IMR-90 (cell line): ENCODE measurements around the gene TGM6. TPM values are rescaled to one million over a fixed set of nuclear protein-coding genes. Genes with fewer than 3 reads are reported as not detected.

Experiments
- ATAC-seq: fragments of 200-7000 bp; cut with Tn5 transposase; 2 replicates; pipeline ENCODE4 v1.9.1; 2020; ENCODE audit warnings: low read depth, mild to moderate bottlenecking, moderate library complexity
- BruUV-seq: library from RNA; stranded (reverse); fragments of 400-500 nt; replicated peaks from 2 replicates; lab custom pipeline; 2021; lab: Mats Ljungman, UMichigan
- CTCF ChIA-PET: fragments of 300-600 bp; formaldehyde crosslinking; extraction: SDS; loops from one replicate; lab custom pipeline; 2021; ENCODE audit warnings: antibody characterized with exemption; lab: Yijun Ruan, JAX
- POLR2A ChIA-PET: fragments of 300-600 bp; sonication (Branson Sonifier 250); formaldehyde crosslinking; loops from one replicate; lab custom pipeline; 2022; ENCODE audit warnings: antibody characterized with exemption; ENCODE audit not compliant: unreplicated experiment; lab: Charles Lee
- DNase-seq: peaks from one replicate; pipeline ENCODE4 v3.0.0; 2013
- H2AFZ ChIP-seq: replicated peaks from 2 replicates; pipeline ENCODE3; 2013; ENCODE audit warnings: low read length, mild to moderate bottlenecking; ENCODE audit not compliant: poor library complexity
- H2AK5ac ChIP-seq: 2 replicates; pipeline ENCODE4 v1.6.1; 2013; ENCODE audit warnings: low read depth, low read length, inconsistent platforms
- H2AK9ac ChIP-seq: replicated peaks from 2 replicates; pipeline ENCODE3; 2013; ENCODE audit warnings: mild to moderate bottlenecking, low read depth, low read length, moderate library complexity; ENCODE audit not compliant: poor library complexity
- H2BK120ac ChIP-seq: 2 replicates; pipeline ENCODE4 v1.6.1; 2013; ENCODE audit warnings: low read depth, low read length, inconsistent platforms
- H2BK15ac ChIP-seq: 3 replicates; pipeline ENCODE4 v1.6.1; 2013; ENCODE audit warnings: low read depth, low read length, inconsistent platforms
- H2BK20ac ChIP-seq: 2 replicates; pipeline ENCODE4 v1.6.1; 2013; ENCODE audit warnings: low read depth, mild to moderate bottlenecking, inconsistent platforms, low read length, moderate library complexity
- H2BK5ac ChIP-seq: 2 replicates; pipeline ENCODE4 v1.6.1; 2013; ENCODE audit warnings: mild to moderate bottlenecking, low read depth, low read length, inconsistent platforms; ENCODE audit not compliant: poor library complexity, severe bottlenecking
- H3K14ac ChIP-seq: replicated peaks from 2 replicates; pipeline ENCODE4 v1.6.1; 2013; ENCODE audit warnings: low read depth, low read length, inconsistent platforms
- H3K18ac ChIP-seq: 2 replicates; pipeline ENCODE4 v1.6.1; 2013; ENCODE audit warnings: low read depth, low read length, control low read depth
- H3K23ac ChIP-seq: 2 replicates; pipeline ENCODE4 v1.6.1; 2013; ENCODE audit warnings: low read depth, low read length, inconsistent platforms
- H3K27ac ChIP-seq: 2 replicates; pipeline ENCODE4 v1.5.1; 2013; ENCODE audit warnings: mild to moderate bottlenecking, control low read depth, low read length; ENCODE audit not compliant: insufficient read depth
- H3K27me3 ChIP-seq: 2 replicates; pipeline ENCODE4 v1.6.1; 2013; ENCODE audit warnings: low read length; ENCODE audit not compliant: control insufficient read depth, insufficient read depth
- H3K36me3 ChIP-seq: 2 replicates; pipeline ENCODE4 v1.6.1; 2013; ENCODE audit warnings: low read length, mixed read lengths; ENCODE audit not compliant: control insufficient read depth, insufficient read depth
- H3K4ac ChIP-seq: 2 replicates; pipeline ENCODE4 v1.6.1; 2013; ENCODE audit warnings: low read depth, low read length, inconsistent platforms
- H3K4me1 ChIP-seq: 2 replicates; pipeline ENCODE4 v1.6.1; 2013; ENCODE audit warnings: low read length, mixed read lengths; ENCODE audit not compliant: control insufficient read depth, insufficient read depth
- H3K4me2 ChIP-seq: 2 replicates; pipeline ENCODE4 v1.6.1; 2013; ENCODE audit warnings: low read depth, mild to moderate bottlenecking, control low read depth, low read length, moderate library complexity
- H3K4me3 ChIP-seq: 2 replicates; pipeline ENCODE4 v1.5.1; 2013; ENCODE audit warnings: low read depth, mild to moderate bottlenecking, control low read depth, low read length, moderate library complexity; ENCODE audit not compliant: insufficient read depth
- H3K56ac ChIP-seq: 2 replicates; pipeline ENCODE4 v1.6.1; 2013; ENCODE audit warnings: low read length, inconsistent platforms; ENCODE audit not compliant: insufficient read depth; ENCODE audit errors: extremely low read depth
- H3K79me1 ChIP-seq, 2 experiments: 2 replicates each; pipeline ENCODE4 v1.6.1; 2013; ENCODE audit warnings: low read length in 2 of 2, inconsistent platforms in 1 of 2, low read depth in 1 of 2
- H3K9ac ChIP-seq: 2 replicates; pipeline ENCODE4 v1.6.1; 2013; ENCODE audit warnings: low read depth, low read length, control low read depth
- H3K9me1 ChIP-seq: 2 replicates; pipeline ENCODE4 v1.6.1; 2013; ENCODE audit warnings: low read length, inconsistent platforms; ENCODE audit not compliant: insufficient read depth
- H3K9me3 ChIP-seq: 2 replicates; pipeline ENCODE4 v1.6.1; 2013; ENCODE audit warnings: low read length; ENCODE audit not compliant: control insufficient read depth, insufficient read depth
- H4K20me1 ChIP-seq: 2 replicates; pipeline ENCODE4 v1.6.1; 2013; ENCODE audit warnings: low read length, inconsistent platforms; ENCODE audit not compliant: insufficient read depth
- H4K5ac ChIP-seq: 2 replicates; pipeline ENCODE4 v1.6.1; 2013; ENCODE audit warnings: mild to moderate bottlenecking, low read depth, low read length, control low read depth
- H4K8ac ChIP-seq, 2 experiments: 2 replicates each; pipeline ENCODE4 v1.6.1; 2013; ENCODE audit warnings: low read depth in 2 of 2, low read length in 2 of 2, control low read depth in 1 of 2, inconsistent platforms in 1 of 2
- H4K91ac ChIP-seq: 2 replicates; pipeline ENCODE4 v1.6.1; 2013; ENCODE audit warnings: low read depth, low read length, inconsistent platforms; ENCODE audit not compliant: insufficient read depth
- BHLHE40 ChIP-seq: fragments of 150-350 bp; IDR thresholded peaks from 2 replicates; pipeline ENCODE4 v1.6.1; 2016; ENCODE audit warnings: mild to moderate bottlenecking, low read depth, low read length
- CHD1 ChIP-seq: IDR thresholded peaks from 2 replicates; pipeline ENCODE4 v1.6.1; 2012; ENCODE audit warnings: low read depth, low read length, improper control_type of control experiment
- FOS ChIP-seq: fragments of 150-350 bp; IDR thresholded peaks from 2 replicates; pipeline ENCODE4 v1.6.1; 2016; ENCODE audit warnings: low read depth, low read length
- MAFK ChIP-seq: IDR thresholded peaks from 2 replicates; pipeline ENCODE4 v1.6.1; 2012; ENCODE audit warnings: low read depth, low read length, improper control_type of control experiment
- MAZ ChIP-seq: IDR thresholded peaks from 2 replicates; pipeline ENCODE4 v1.6.1; 2012; ENCODE audit warnings: low read depth, mild to moderate bottlenecking, low read length, improper control_type of control experiment, moderate library complexity, borderline replicate concordance
- MXI1 ChIP-seq: IDR thresholded peaks from 2 replicates; pipeline ENCODE4 v1.6.1; 2012; ENCODE audit warnings: low read depth, mild to moderate bottlenecking, low read length, moderate library complexity, borderline replicate concordance
- RFX5 ChIP-seq: IDR thresholded peaks from 2 replicates; pipeline ENCODE4 v1.8.0; 2012; ENCODE audit warnings: low read depth, mild to moderate bottlenecking, low read length, moderate library complexity
- dilution Hi-C: fragments of 300-500 bp; cut with HindIII; formaldehyde crosslinking; loops from one replicate; pipeline ENCODE4 v1.14.3; 2018; ENCODE audit warnings: low sequenced_read_pairs; ENCODE audit not compliant: unreplicated experiment
- in situ Hi-C: fragments of 300-500 bp; cut with MboI; formaldehyde crosslinking; loops from 3 replicates; pipeline ENCODE4 v1.14.3; 2019; ENCODE audit warnings: low sequenced_read_pairs, inconsistent platforms, mixed read lengths
- intact Hi-C: fragments of 100-400 bp; cut with micrococcal nuclease; formaldehyde crosslinking; loops from 2 replicates; pipeline ENCODE4 v1.10.0; 2022
- polyA plus RNA-seq, 3 experiments: library from polyadenylated mRNA; depleted of rRNA; stranded (reverse); fragments of >200 nt; gene quantifications; 2 replicates each; pipeline ENCODE4 v1.2.3, GENCODE V29; 2012; ENCODE audit warnings: low replicate concordance in 1 of 3
- total RNA-seq: library from RNA; depleted of rRNA; stranded (reverse); fragments of >200 nt; gene quantifications from 2 replicates; pipeline ENCODE4 v1.2.3, GENCODE V29; 2012
- TF ChIP-seq, protein P1 (sequence below): fragments of 150-350 bp; IDR thresholded peaks from 2 replicates; pipeline ENCODE4 v1.6.1; 2016; ENCODE audit warnings: low read depth, mild to moderate bottlenecking, low read length, moderate library complexity, borderline replicate concordance

The TGM6 gene
- total and polyA plus RNA-seq, 2 of the 4 experiments (the other 2 are of a cell fraction), result not detected

DNA sequence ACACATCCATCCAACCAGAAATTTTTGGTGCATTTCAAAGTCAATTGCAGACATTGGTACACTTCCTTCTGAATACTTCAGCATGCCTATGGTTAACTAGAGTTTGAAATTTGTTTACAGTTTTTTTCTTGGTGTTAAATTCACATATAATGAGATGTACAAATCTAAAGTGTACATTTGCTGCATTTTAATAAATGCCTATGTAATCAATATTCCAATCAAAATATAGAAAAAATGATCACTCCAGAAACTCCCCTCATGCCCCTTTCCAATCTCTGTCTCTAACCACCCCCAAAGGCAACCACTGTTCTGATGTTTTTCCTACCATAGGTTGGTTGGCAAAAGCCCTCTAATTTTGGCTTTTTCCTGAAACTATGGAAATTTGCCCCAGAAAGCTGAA, 7.6 kb upstream of the TGM6 start:
- CTCF ChIA-PET, result no interaction called here
- Histone ChIP-seq H3K9ac (no peak overlapping the region), H3K23ac (no peak overlapping the region), H4K5ac (no peak overlapping the region), H4K91ac (no peak overlapping the region), H3K9me1 (no peaks in the 10 kb centered on the region), H3K79me1 (no peaks in the 10 kb centered on the region), H3K18ac (no peak overlapping the region), H3K4me1 (no peaks in the 10 kb centered on the region), H2BK20ac (no peak overlapping the region), H3K14ac (no peak overlapping the region), H3K9me3 (no peaks in the 10 kb centered on the region), H4K20me1 (no peaks in the 10 kb centered on the region), H2BK120ac (no peak overlapping the region), H2BK15ac (no peak overlapping the region), H3K4ac (no peak overlapping the region), H3K27ac (no peak overlapping the region), H2BK5ac (no peak overlapping the region), H3K27me3 (no peaks in the 10 kb centered on the region), H2AK5ac (no peak overlapping the region), H2AK9ac (no peak overlapping the region), H4K8ac (no peak overlapping the region), H3K4me2 (no peak overlapping the region), H3K4me3 (no peak overlapping the region), H3K56ac (no peak overlapping the region), H3K36me3 (no peaks in the 10 kb centered on the region), H2AFZ (no peak overlapping the region)
- BruUV-seq, result no TSS peak
- no peak for DNase-seq
- dilution Hi-C loops (no loop called here), in situ Hi-C loops (no loop called here), intact Hi-C loops (no loop called here)
- ATAC-seq, result no peak
- POLR2A ChIA-PET, result no interaction called here
- TF ChIP-seq MAFK (peak; percentile 27; the same call in 1 of the 2 replicates), RFX5 (no peak), MXI1 (no peak), BHLHE40 (no peak), CHD1 (no peak), MAZ (no peak), FOS (no peak)
- TF ChIP-seq, protein P1, sequence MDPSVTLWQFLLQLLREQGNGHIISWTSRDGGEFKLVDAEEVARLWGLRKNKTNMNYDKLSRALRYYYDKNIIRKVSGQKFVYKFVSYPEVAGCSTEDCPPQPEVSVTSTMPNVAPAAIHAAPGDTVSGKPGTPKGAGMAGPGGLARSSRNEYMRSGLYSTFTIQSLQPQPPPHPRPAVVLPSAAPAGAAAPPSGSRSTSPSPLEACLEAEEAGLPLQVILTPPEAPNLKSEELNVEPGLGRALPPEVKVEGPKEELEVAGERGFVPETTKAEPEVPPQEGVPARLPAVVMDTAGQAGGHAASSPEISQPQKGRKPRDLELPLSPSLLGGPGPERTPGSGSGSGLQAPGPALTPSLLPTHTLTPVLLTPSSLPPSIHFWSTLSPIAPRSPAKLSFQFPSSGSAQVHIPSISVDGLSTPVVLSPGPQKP, result no peak
